ENCODE measurements around the gene SPIRE2. TPM values are rescaled to one million over a fixed set of nuclear protein-coding genes. Genes with fewer than 3 reads are reported as not detected.

Gene SPIRE2
- total and polyA plus RNA-seq, 2 donors from 2014 or later = 2.9 to 6.5 TPM

- Histone ChIP-seq H3K27me3 (ENCODE audit: control insufficient read depth, insufficient read depth, low read length) (no peaks in the 10 kb centered on the region), H3K36me3 (ENCODE audit: control insufficient read depth in 2 of 3, insufficient read depth in 3 of 3, low read length in 3 of 3) (no peaks in the 10 kb centered on the region), H3K4me1 (ENCODE audit: control insufficient read depth in 2 of 3, insufficient read depth in 2 of 3, low read depth in 1 of 3, low read length in 3 of 3) (no peaks in the 10 kb centered on the region), H3K4me3 (ENCODE audit: low read length in 3 of 3) (no peak overlapping the region), H3K9ac (ENCODE audit: low read length in 3 of 3) (no peak overlapping the region), H3K9me3 (ENCODE audit: control insufficient read depth in 2 of 3, insufficient read depth in 1 of 3, low read length in 3 of 3) (no peaks in the 10 kb centered on the region), H3K27ac (ENCODE audit: low read depth in 2 of 2, low read length in 2 of 2) (no peak overlapping the region)
- FAIRE-seq (no peak), DNase-seq (no peak)
- TF ChIP-seq, protein P1, sequence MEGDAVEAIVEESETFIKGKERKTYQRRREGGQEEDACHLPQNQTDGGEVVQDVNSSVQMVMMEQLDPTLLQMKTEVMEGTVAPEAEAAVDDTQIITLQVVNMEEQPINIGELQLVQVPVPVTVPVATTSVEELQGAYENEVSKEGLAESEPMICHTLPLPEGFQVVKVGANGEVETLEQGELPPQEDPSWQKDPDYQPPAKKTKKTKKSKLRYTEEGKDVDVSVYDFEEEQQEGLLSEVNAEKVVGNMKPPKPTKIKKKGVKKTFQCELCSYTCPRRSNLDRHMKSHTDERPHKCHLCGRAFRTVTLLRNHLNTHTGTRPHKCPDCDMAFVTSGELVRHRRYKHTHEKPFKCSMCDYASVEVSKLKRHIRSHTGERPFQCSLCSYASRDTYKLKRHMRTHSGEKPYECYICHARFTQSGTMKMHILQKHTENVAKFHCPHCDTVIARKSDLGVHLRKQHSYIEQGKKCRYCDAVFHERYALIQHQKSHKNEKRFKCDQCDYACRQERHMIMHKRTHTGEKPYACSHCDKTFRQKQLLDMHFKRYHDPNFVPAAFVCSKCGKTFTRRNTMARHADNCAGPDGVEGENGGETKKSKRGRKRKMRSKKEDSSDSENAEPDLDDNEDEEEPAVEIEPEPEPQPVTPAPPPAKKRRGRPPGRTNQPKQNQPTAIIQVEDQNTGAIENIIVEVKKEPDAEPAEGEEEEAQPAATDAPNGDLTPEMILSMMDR (IDR thresholded peaks at IDR 0.05; ENCODE audit: borderline replicate concordance, extremely low read depth, insufficient read depth) = no peak
- intact Hi-C loops (cut with DNase I) = no loop called here
Measured at GRCh38 chr16:89853306-89853993, 25.2 kb downstream of the SPIRE2 start.

GRCh38 chr16:89855301-89855945, 27.1 kb downstream of the SPIRE2 start:
- DNase-seq (no peak), FAIRE-seq (no peak)
- intact Hi-C loops (cut with DNase I) = no loop called here
- Histone ChIP-seq H3K9me3 (ENCODE audit: control insufficient read depth in 2 of 3, insufficient read depth in 1 of 3, low read length in 3 of 3) (no peaks in the 10 kb centered on the region), H3K27ac (ENCODE audit: low read depth in 2 of 2, low read length in 2 of 2) (no peak overlapping the region), H3K27me3 (ENCODE audit: control insufficient read depth, insufficient read depth, low read length) (no peaks in the 10 kb centered on the region), H3K4me3 (ENCODE audit: low read length in 3 of 3) (no peak overlapping the region), H3K36me3 (ENCODE audit: control insufficient read depth in 2 of 3, insufficient read depth in 3 of 3, low read length in 3 of 3) (no peaks in the 10 kb centered on the region), H3K4me1 (ENCODE audit: control insufficient read depth in 2 of 3, insufficient read depth in 2 of 3, low read depth in 1 of 3, low read length in 3 of 3) (no peaks in the 10 kb centered on the region), H3K9ac (ENCODE audit: low read length in 3 of 3) (no peak overlapping the region)
- TF ChIP-seq, protein P1 (IDR thresholded peaks at IDR 0.05; ENCODE audit: borderline replicate concordance, extremely low read depth, insufficient read depth) = no peak

- intact Hi-C loops (cut with DNase I) = no loop called here
- TF ChIP-seq, protein P1 (IDR thresholded peaks at IDR 0.05; ENCODE audit: borderline replicate concordance, extremely low read depth, insufficient read depth) = no peak
- DNase-seq (no peak), FAIRE-seq (no peak)
- no peak overlapping the region for H3K27ac ChIP-seq (ENCODE audit: low read depth in 2 of 2, low read length in 2 of 2)
- H3K9me3 ChIP-seq (ENCODE audit: control insufficient read depth in 2 of 3, insufficient read depth in 1 of 3, low read length in 3 of 3) = no peaks in the 10 kb centered on the region
- no peak overlapping the region for H3K9ac ChIP-seq (ENCODE audit: low read length in 3 of 3)
- H3K27me3 ChIP-seq (ENCODE audit: control insufficient read depth, insufficient read depth, low read length) = no peaks in the 10 kb centered on the region
- no peaks in the 10 kb centered on the region for H3K4me1 ChIP-seq (ENCODE audit: control insufficient read depth in 2 of 3, insufficient read depth in 2 of 3, low read depth in 1 of 3, low read length in 3 of 3)
- no peak overlapping the region for H3K4me3 ChIP-seq (ENCODE audit: low read length in 3 of 3)
- no peaks in the 10 kb centered on the region for H3K36me3 ChIP-seq (ENCODE audit: control insufficient read depth in 2 of 3, insufficient read depth in 3 of 3, low read length in 3 of 3)
Measured at GRCh38 chr16:89855986-89856385, 27.7 kb downstream of the SPIRE2 start.

All from kidney (tissue), 14 donors.